Panc1 (cell line): ENCODE results near the gene EFEMP1. TPM values are rescaled to one million over a fixed set of nuclear protein-coding genes. Genes with fewer than 3 reads are reported as not detected.

Experiments
- ATAC-seq: fragments of 200-7000 bp; cut with Tn5 transposase; 2 replicates; pipeline ENCODE4 v1.9.1; 2020; ENCODE audit warnings: mild to moderate bottlenecking, moderate library complexity
- Bru-seq: library from RNA; stranded (reverse); fragments of 400-500 nt; gene quantifications from one replicate; lab custom pipeline; 2021; lab: Mats Ljungman, UMichigan
- BruChase-seq, 2 experiments: library from RNA; stranded (reverse); fragments of 400-500 nt; gene quantifications; one replicate each; lab custom pipeline; 2021; lab: Mats Ljungman, UMichigan
- BruUV-seq: library from RNA; stranded (reverse); fragments of 400-500 nt; replicated peaks from 2 replicates; lab custom pipeline; 2021; lab: Mats Ljungman, UMichigan
- CTCF ChIA-PET: fragments of 300-600 bp; sonication (Branson Sonifier 250); formaldehyde crosslinking; loops from one replicate; lab custom pipeline; 2022; ENCODE audit warnings: antibody characterized with exemption; lab: Charles Lee
- POLR2A ChIA-PET: fragments of 300-600 bp; sonication (Branson Sonifier 250); formaldehyde crosslinking; loops from one replicate; lab custom pipeline; 2022; ENCODE audit warnings: antibody characterized with exemption; lab: Charles Lee
- DNase-seq: peaks from one replicate; pipeline ENCODE4 v3.0.0-alpha.2; 2010; ENCODE audit warnings: low read depth, low spot score
- H3K27ac ChIP-seq: 2 replicates; pipeline ENCODE4 v1.5.1; 2011; ENCODE audit warnings: mild to moderate bottlenecking, low read length, inconsistent platforms
- H3K27me3 ChIP-seq: fragments of 200-500 bp; sonication (Bioruptor generic); 2 replicates; pipeline ENCODE4 v1.6.0; 2014; ENCODE audit warnings: low read length, inconsistent platforms; ENCODE audit not compliant: control insufficient read depth, insufficient read depth
- H3K36me3 ChIP-seq: fragments of 200-500 bp; sonication (Bioruptor generic); 2 replicates; pipeline ENCODE4 v1.5.1; 2014; ENCODE audit warnings: inconsistent platforms, mild to moderate bottlenecking, low read length, moderate library complexity; ENCODE audit not compliant: control insufficient read depth, insufficient read depth
- H3K4me1 ChIP-seq: 2 replicates; pipeline ENCODE4 v1.5.1; 2011; ENCODE audit warnings: inconsistent platforms, mild to moderate bottlenecking, low read length, moderate library complexity; ENCODE audit not compliant: control insufficient read depth, insufficient read depth
- H3K4me3 ChIP-seq, 2 experiments: 2 replicates each; pipeline ENCODE4 v1.5.1; 2011 to 2012; ENCODE audit warnings: low read depth in 2 of 2, low read length in 2 of 2, mild to moderate bottlenecking in 2 of 2, inconsistent platforms in 1 of 2, moderate library complexity in 1 of 2
- H3K9me3 ChIP-seq: fragments of 200-500 bp; sonication (Bioruptor generic); 2 replicates; pipeline ENCODE4 v1.5.1; 2014; ENCODE audit warnings: low read depth, mild to moderate bottlenecking, inconsistent platforms, low read length, moderate library complexity; ENCODE audit not compliant: control insufficient read depth, insufficient read depth
- POLR2AphosphoS5 ChIP-seq: IDR thresholded peaks from 2 replicates; pipeline ENCODE4 v1.6.1; 2012; ENCODE audit warnings: mild to moderate bottlenecking, low read depth, low read length, moderate library complexity
- REST ChIP-seq, 2 experiments: IDR thresholded peaks; 2 replicates each; pipeline ENCODE4 v1.6.1; 2011 to 2012; ENCODE audit warnings: low read depth in 2 of 2, control low read depth in 1 of 2, low read length in 1 of 2, mild to moderate bottlenecking in 1 of 2, moderate library complexity in 1 of 2; ENCODE audit not compliant: insufficient read depth in 1 of 2
- SIN3A ChIP-seq: IDR thresholded peaks from 2 replicates; pipeline ENCODE4 v1.6.1; 2012; ENCODE audit warnings: low read depth, mild to moderate bottlenecking, low read length, moderate library complexity, borderline replicate concordance; ENCODE audit not compliant: insufficient read depth
- TCF7L2 ChIP-seq: IDR thresholded peaks from 2 replicates; pipeline ENCODE4 v1.6.1; 2011; ENCODE audit warnings: mild to moderate bottlenecking, low read depth, low read length, inconsistent platforms
- in situ Hi-C: cut with HindIII; loops from 2 replicates; pipeline ENCODE4 v1.10.0; 2016; ENCODE audit warnings: low sequenced_read_pairs, low pct_unique_long_range_greater_than_20kb
- intact Hi-C: fragments of 100-400 bp; cut with micrococcal nuclease; formaldehyde crosslinking; loops from one replicate; pipeline ENCODE4 v1.10.0; 2022; ENCODE audit not compliant: unreplicated experiment
- long read RNA-seq: library from polyadenylated mRNA; unstranded; transcript quantifications from one replicate; pipeline ENCODE4 v2.0.0, GENCODE V29; 2021; ENCODE audit not compliant: unreplicated experiment
- polyA plus RNA-seq: library from polyadenylated mRNA; unstranded; fragments of >200 nt; gene quantifications from one replicate; pipeline ENCODE4 v1.2.1, GENCODE V29; 2012; ENCODE audit warnings: missing spikeins; ENCODE audit not compliant: insufficient read length
- total RNA-seq: library from RNA; stranded (reverse); gene quantifications from one replicate; pipeline ENCODE4 v1.2.1, GENCODE V29; 2021; ENCODE audit not compliant: unreplicated experiment
- TF ChIP-seq, protein P1 (sequence below): fragments of 450-650 bp; IDR thresholded peaks from 2 replicates; pipeline ENCODE4 v1.5.1; 2017; ENCODE audit warnings: mild to moderate bottlenecking

Gene EFEMP1
- total RNA-seq, result 15.5 TPM
- polyA plus RNA-seq, result 6.8 TPM
- percentile 47 among the genes with signal in this experiment for Bru-seq, nascent RNA
- BruChase-seq, experiment 1, labeled RNA remaining after a 2-hour chase, result percentile 36 among the genes with signal in this experiment
- BruChase-seq, experiment 2, labeled RNA remaining after a 6-hour chase, result percentile 42 among the genes with signal in this experiment
- long read RNA-seq, transcript EFEMP1-201 (12 exons, 1,820 nt), result minor isoform, 9 of 50 reads
- long read RNA-seq, transcript EFEMP1-202 (11 exons, 3,024 nt), result major isoform, 27 of 50 reads
- long read RNA-seq, partial matches to known transcripts, result 6 of 50 reads
- long read RNA-seq, other reads (novel, unspliced or antisense), result 8 of 50 reads

DNA sequence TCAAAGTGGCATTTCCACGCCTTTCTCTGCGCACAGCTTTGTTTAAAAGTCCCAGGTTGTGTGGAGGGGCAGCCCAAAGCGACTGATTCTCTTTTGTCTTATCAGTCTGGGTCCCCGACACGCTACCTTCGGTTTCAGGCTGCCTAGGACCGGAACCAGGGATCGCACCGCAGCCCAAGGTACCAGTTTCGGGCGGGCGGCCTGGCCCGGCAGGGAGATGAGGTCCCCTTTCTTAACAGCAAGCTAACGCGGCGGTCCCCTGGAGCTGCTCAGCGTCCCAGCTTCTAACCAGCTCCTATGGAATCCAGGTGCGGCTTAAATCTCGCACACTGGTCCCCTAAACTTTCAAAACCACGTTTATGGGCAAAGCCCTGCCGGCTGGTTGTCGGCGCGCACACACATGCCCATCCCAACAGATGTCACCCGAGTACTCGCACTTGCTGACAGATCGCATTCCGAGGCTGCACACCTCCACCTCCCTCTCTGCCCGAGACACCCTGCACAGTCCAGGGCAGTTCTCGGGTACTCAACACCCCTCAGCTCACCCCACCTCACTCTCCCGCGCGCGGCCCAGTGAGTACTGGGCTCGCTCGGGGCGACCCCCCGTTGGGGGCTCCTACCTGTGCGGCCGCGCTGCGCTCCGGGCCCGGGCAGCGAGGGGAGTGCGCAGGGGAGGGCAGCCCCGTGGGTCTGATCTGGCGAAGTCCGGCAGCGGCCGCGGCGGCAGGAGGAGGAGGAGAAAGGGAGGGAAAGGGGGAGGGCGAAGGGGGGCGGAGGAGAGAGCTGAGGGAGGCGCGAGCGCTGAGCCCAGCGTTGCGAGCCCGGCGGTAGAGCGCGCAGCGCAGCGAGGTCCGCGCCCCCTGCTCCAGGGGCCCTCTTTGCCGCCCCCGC is at the start of gene EFEMP1:
Gene EFEMP1 (minus strand): TSS at position 692 of the 891 bp plus-strand sequence. CDS start 1,342 bp downstream, outside the sequence.
- POLR2A ChIA-PET, result no interaction called here
- H3K9me3 ChIP-seq, result no peaks in the 10 kb centered on the region
- H3K27ac ChIP-seq, result no peak within 1 kb of the TSS
- peaks cover 26% of the 10 kb centered on the region for H3K27me3 ChIP-seq
- TF ChIP-seq REST (IDR thresholded peaks at IDR 0.05; ENCODE audit: insufficient read depth in 1 of 2, low read depth in 2 of 2, low read length in 1 of 2), result no peak
- no peak for TF ChIP-seq SIN3A
- no peak for TF ChIP-seq POLR2AphosphoS5
- TF ChIP-seq, protein P1, sequence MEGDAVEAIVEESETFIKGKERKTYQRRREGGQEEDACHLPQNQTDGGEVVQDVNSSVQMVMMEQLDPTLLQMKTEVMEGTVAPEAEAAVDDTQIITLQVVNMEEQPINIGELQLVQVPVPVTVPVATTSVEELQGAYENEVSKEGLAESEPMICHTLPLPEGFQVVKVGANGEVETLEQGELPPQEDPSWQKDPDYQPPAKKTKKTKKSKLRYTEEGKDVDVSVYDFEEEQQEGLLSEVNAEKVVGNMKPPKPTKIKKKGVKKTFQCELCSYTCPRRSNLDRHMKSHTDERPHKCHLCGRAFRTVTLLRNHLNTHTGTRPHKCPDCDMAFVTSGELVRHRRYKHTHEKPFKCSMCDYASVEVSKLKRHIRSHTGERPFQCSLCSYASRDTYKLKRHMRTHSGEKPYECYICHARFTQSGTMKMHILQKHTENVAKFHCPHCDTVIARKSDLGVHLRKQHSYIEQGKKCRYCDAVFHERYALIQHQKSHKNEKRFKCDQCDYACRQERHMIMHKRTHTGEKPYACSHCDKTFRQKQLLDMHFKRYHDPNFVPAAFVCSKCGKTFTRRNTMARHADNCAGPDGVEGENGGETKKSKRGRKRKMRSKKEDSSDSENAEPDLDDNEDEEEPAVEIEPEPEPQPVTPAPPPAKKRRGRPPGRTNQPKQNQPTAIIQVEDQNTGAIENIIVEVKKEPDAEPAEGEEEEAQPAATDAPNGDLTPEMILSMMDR, result no peak
- TF ChIP-seq TCF7L2, result no peak
- H3K36me3 ChIP-seq, result no peaks in the 10 kb centered on the region
- BruUV-seq, result no TSS peak
- ATAC-seq (peak; percentile 93), DNase-seq (no peak)
- intact Hi-C loops, result no loop called here
- CTCF ChIA-PET, result no interaction called here
- H3K4me1 ChIP-seq, result peaks cover 8% of the 10 kb centered on the region
- peak within 1 kb of the TSS; percentile 54 to 62 for H3K4me3 ChIP-seq
- in situ Hi-C loops, result no loop called here

GRCh38 chr2:55970500-55970899 is 46.9 kb upstream of the EFEMP1 start:
- in situ Hi-C loops (no loop called here), intact Hi-C loops (no loop called here)
- no peak overlapping the region for H3K27ac ChIP-seq
- no TSS peak for BruUV-seq
- no peak for TF ChIP-seq POLR2AphosphoS5
- no peak for TF ChIP-seq TCF7L2
- no peak for TF ChIP-seq SIN3A
- TF ChIP-seq, protein P1, result no peak
- TF ChIP-seq REST (IDR thresholded peaks at IDR 0.05; ENCODE audit: insufficient read depth in 1 of 2, low read depth in 2 of 2, low read length in 1 of 2), result no peak
- H3K36me3 ChIP-seq, result no peaks in the 10 kb centered on the region
- H3K9me3 ChIP-seq, result no peaks in the 10 kb centered on the region
- H3K27me3 ChIP-seq, result no peaks in the 10 kb centered on the region; the same call in 1 of the 2 replicates
- ATAC-seq, result no peak
- no peak for DNase-seq
- no peaks in the 10 kb centered on the region for H3K4me1 ChIP-seq
- ChIA-PET POLR2A (no interaction called here), CTCF (no interaction called here)
- no peak overlapping the region for H3K4me3 ChIP-seq
